ENCODE data around the gene FTO. TPM values are rescaled to one million over a fixed set of nuclear protein-coding genes. Genes with fewer than 3 reads are reported as not detected.

The FTO gene
- total RNA-seq, 1 donor from 2014 or later = 66.4 TPM

GRCh38 chr16:53753431-53753830, 49.5 kb downstream of the FTO start:
- intact Hi-C loops (cut with micrococcal nuclease) = no loop called here

- intact Hi-C loops (cut with micrococcal nuclease) = no loop called here
Measured at GRCh38 chr16:53755026-53755910, 51.3 kb downstream of the FTO start.

- intact Hi-C loops (cut with micrococcal nuclease) = no loop called here
Measured at GRCh38 chr16:53756275-53756996, 52.5 kb downstream of the FTO start.

- intact Hi-C loops (cut with micrococcal nuclease) = no loop called here
Measured at GRCh38 chr16:53757971-53758609, 54.1 kb downstream of the FTO start.

- intact Hi-C loops (cut with micrococcal nuclease) = no loop called here
Measured at GRCh38 chr16:53761962-53762703, 58.2 kb downstream of the FTO start.

GRCh38 chr16:53766304-53767016, 62.5 kb downstream of the FTO start:
- intact Hi-C loops (cut with micrococcal nuclease) = no loop called here

GRCh38 chr16:53768167-53768566, 64.2 kb downstream of the FTO start:
- intact Hi-C loops (cut with micrococcal nuclease) = no loop called here

- intact Hi-C loops (cut with micrococcal nuclease) = no loop called here
Measured at GRCh38 chr16:53768593-53768992, 64.6 kb downstream of the FTO start.

- intact Hi-C loops (cut with micrococcal nuclease) = no loop called here
Measured at GRCh38 chr16:53769185-53769584, 65.2 kb downstream of the FTO start.

- intact Hi-C loops (cut with micrococcal nuclease) = no loop called here
Measured at GRCh38 chr16:53769787-53770186, 65.8 kb downstream of the FTO start.

GRCh38 chr16:53770641-53771040, 66.7 kb downstream of the FTO start:
- intact Hi-C loops (cut with micrococcal nuclease) = no loop called here

- intact Hi-C loops (cut with micrococcal nuclease) = loop anchor here (2.0 kb wide), 3 partner anchors 511 to 1487 kb away; partner anchors contain the start of gene IRX5
Measured at GRCh38 chr16:53771655-53772497, 67.9 kb downstream of the FTO start.

GRCh38 chr16:53773150-53773846, 69.3 kb downstream of the FTO start:
- intact Hi-C loops (cut with micrococcal nuclease) = loop anchor here (1.0 to 2.0 kb wide), 4 partner anchors 510 to 1486 kb away; partner anchors contain the start of gene IRX5

- intact Hi-C loops (cut with micrococcal nuclease) = loop anchor here (1.0 to 2.0 kb wide), 4 partner anchors 509 to 1485 kb away; partner anchors contain the start of gene IRX5
Measured at GRCh38 chr16:53773881-53774280, 69.9 kb downstream of the FTO start.

GRCh38 chr16:53775106-53775820, 71.3 kb downstream of the FTO start:
- intact Hi-C loops (cut with micrococcal nuclease) = no loop called here

- intact Hi-C loops (cut with micrococcal nuclease) = no loop called here
Measured at GRCh38 chr16:53775821-53776431, 72.0 kb downstream of the FTO start.

- intact Hi-C loops (cut with micrococcal nuclease) = no loop called here
Measured at GRCh38 chr16:53779186-53779585, 75.2 kb downstream of the FTO start.

- intact Hi-C loops (cut with micrococcal nuclease) = no loop called here
Measured at GRCh38 chr16:53780051-53780450, 76.1 kb downstream of the FTO start.
